Stimulated activated CD4-positive, alpha-beta T cell treated with anti-CD3 and anti-CD28 coated beads, Interleukin-12 subunit alpha, Interleukin-12 subunit beta, amount 100 ng/mL, for 48 hours (primary cell): ENCODE results near the gene CCDC74B.
"Not testable (repeated sequence)": the region's sequence is repeated elsewhere in the genome, so short reads cannot be mapped to it uniquely, and the experiment has no call there.

Experiments used
- DNase-seq, 3 donors: peaks; one replicate each; pipeline ENCODE4 v3.0.0-alpha.2; 2020; ENCODE audit warnings: low read depth in 2 of 3, low spot score in 1 of 3

Gene CCDC74B

GRCh38 chr2:130150181-130151144, 5.6 kb upstream of the CCDC74B start:
- no peak for DNase-seq

GRCh38 chr2:130148515-130148914, 3.6 kb upstream of the CCDC74B start:
- not testable (repeated sequence) for DNase-seq

- not testable (repeated sequence) for DNase-seq
These were observed 1.5 kb downstream of the CCDC74B start for GRCh38 chr2:130143266-130144039.

GRCh38 chr2:130142396-130143265, 2.3 kb downstream of the CCDC74B start:
- DNase-seq = not testable (repeated sequence)

- DNase-seq = not testable (repeated sequence)
These were observed 3.1 kb downstream of the CCDC74B start for GRCh38 chr2:130141645-130142370.

GRCh38 chr2:130141002-130141401, 3.9 kb downstream of the CCDC74B start:
- not testable (repeated sequence) for DNase-seq

GRCh38 chr2:130140516-130140915, 4.4 kb downstream of the CCDC74B start:
- DNase-seq = not testable (repeated sequence)

GRCh38 chr2:130139331-130140280, 5.3 kb downstream of the CCDC74B start:
- DNase-seq = not testable (repeated sequence)

GRCh38 chr2:130138841-130139251, 6.1 kb downstream of the CCDC74B start:
- DNase-seq = not testable (repeated sequence)

GRCh38 chr2:130138326-130138725, 6.6 kb downstream of the CCDC74B start:
- DNase-seq = not testable (repeated sequence)

GRCh38 chr2:130137118-130137517, 7.8 kb downstream of the CCDC74B start:
- not testable (repeated sequence) for DNase-seq

GRCh38 chr2:130136546-130136945, 8.4 kb downstream of the CCDC74B start:
- DNase-seq = not testable (repeated sequence)

GRCh38 chr2:130135692-130136541, 9.0 kb downstream of the CCDC74B start:
- no peak for DNase-seq

GRCh38 chr2:130129120-130129829, 15.6 kb downstream of the CCDC74B start, which contains the start of gene POTEF:
TSS of gene POTEF (minus strand) at chr2:130129222. CDS start at chr2:130120515, 8,707 bp downstream.
- not testable (repeated sequence) for DNase-seq

- DNase-seq = not testable (repeated sequence)
These were observed 16.4 kb downstream of the CCDC74B start for GRCh38 chr2:130128464-130128863.

GRCh38 chr2:130127726-130128125, 17.2 kb downstream of the CCDC74B start:
- not testable (repeated sequence) for DNase-seq

GRCh38 chr2:130120924-130121323, 24.0 kb downstream of the CCDC74B start:
- not testable (repeated sequence) for DNase-seq
